SK-N-SH treated with all-trans-retinoic acid at 6 μM for 48 hours (cell line): ENCODE results near the gene DHX57.

ENCODE experiments used
- ATAC-seq: fragments of 200-7000 bp; cut with Tn5 transposase; 3 replicates; pipeline ENCODE4 v1.9.1; 2020; ENCODE audit warnings: mild to moderate bottlenecking, moderate library complexity
- ARNTL ChIP-seq: fragments of 450-650 bp; formaldehyde crosslinking; IDR thresholded peaks from 2 replicates; pipeline ENCODE4 v1.5.0; 2020; ENCODE audit warnings: low read depth, mild to moderate bottlenecking, moderate library complexity, borderline replicate concordance
- BACH2 ChIP-seq: fragments of 250-450 bp; sonication (Bioruptor Pico); IDR thresholded peaks from 2 replicates; pipeline ENCODE4 v1.9.0; 2021; ENCODE audit warnings: mild to moderate bottlenecking, borderline replicate concordance
- ESRRG ChIP-seq: fragments of 250-450 bp; sonication (Bioruptor Pico); IDR thresholded peaks from 2 replicates; pipeline ENCODE4 v1.6.1; 2021; ENCODE audit warnings: mild to moderate bottlenecking
- GLIS3 ChIP-seq: fragments of 250-450 bp; sonication (Bioruptor Pico); IDR thresholded peaks from 2 replicates; pipeline ENCODE4 v1.5.0; 2020; ENCODE audit warnings: mild to moderate bottlenecking, moderate library complexity
- ISL1 ChIP-seq: fragments of 250-450 bp; sonication (Bioruptor Pico); IDR thresholded peaks from 2 replicates; pipeline ENCODE4 v2.1.2; 2022; ENCODE audit warnings: mild to moderate bottlenecking, moderate library complexity
- RARB ChIP-seq: fragments of 250-450 bp; sonication (Bioruptor Pico); IDR thresholded peaks from 2 replicates; pipeline ENCODE4 v1.8.0; 2021; ENCODE audit warnings: mild to moderate bottlenecking, moderate library complexity
- SNAI2 ChIP-seq: fragments of 250-450 bp; sonication (Bioruptor Pico); IDR thresholded peaks from 2 replicates; pipeline ENCODE4 v1.5.0; 2020; ENCODE audit warnings: mild to moderate bottlenecking, moderate library complexity
- TCF4 ChIP-seq: fragments of 250-450 bp; sonication (Bioruptor Pico); IDR thresholded peaks from 2 replicates; pipeline ENCODE4 v1.8.0; 2021; ENCODE audit warnings: mild to moderate bottlenecking, moderate library complexity, borderline replicate concordance
- ZC3H10 ChIP-seq: fragments of 250-450 bp; sonication (Bioruptor Pico); IDR thresholded peaks from 2 replicates; pipeline ENCODE4 v1.5.1; 2021; ENCODE audit warnings: mild to moderate bottlenecking, moderate library complexity
- ZFP3 ChIP-seq: fragments of 250-450 bp; sonication (Bioruptor Pico); IDR thresholded peaks from 2 replicates; pipeline ENCODE4 v1.5.0; 2020; ENCODE audit warnings: mild to moderate bottlenecking, moderate library complexity
- ZFP30 ChIP-seq: fragments of 450-650 bp; formaldehyde crosslinking; IDR thresholded peaks from 2 replicates; pipeline ENCODE4 v1.5.0; 2022; ENCODE audit warnings: mild to moderate bottlenecking, moderate library complexity
- ZNF565 ChIP-seq: fragments of 450-650 bp; formaldehyde crosslinking; conservative IDR thresholded peaks from 2 replicates; pipeline ENCODE4 v1.5.0; 2020; ENCODE audit warnings: low read depth, mild to moderate bottlenecking, moderate library complexity
- ZNF8 ChIP-seq: fragments of 450-650 bp; formaldehyde crosslinking; IDR thresholded peaks from 2 replicates; pipeline ENCODE4 v1.5.0; 2020; ENCODE audit warnings: mild to moderate bottlenecking, moderate library complexity
- TF ChIP-seq, protein P1 (sequence below): fragments of 250-450 bp; sonication (Bioruptor Pico); IDR thresholded peaks from 2 replicates; pipeline ENCODE4 v1.5.1; 2021; ENCODE audit warnings: mild to moderate bottlenecking, moderate library complexity
- TF ChIP-seq, protein P2 (sequence below): fragments of 250-450 bp; sonication (Bioruptor Pico); IDR thresholded peaks from 2 replicates; pipeline ENCODE4 v1.5.0; 2020; ENCODE audit warnings: mild to moderate bottlenecking, moderate library complexity

The DHX57 gene

DNA sequence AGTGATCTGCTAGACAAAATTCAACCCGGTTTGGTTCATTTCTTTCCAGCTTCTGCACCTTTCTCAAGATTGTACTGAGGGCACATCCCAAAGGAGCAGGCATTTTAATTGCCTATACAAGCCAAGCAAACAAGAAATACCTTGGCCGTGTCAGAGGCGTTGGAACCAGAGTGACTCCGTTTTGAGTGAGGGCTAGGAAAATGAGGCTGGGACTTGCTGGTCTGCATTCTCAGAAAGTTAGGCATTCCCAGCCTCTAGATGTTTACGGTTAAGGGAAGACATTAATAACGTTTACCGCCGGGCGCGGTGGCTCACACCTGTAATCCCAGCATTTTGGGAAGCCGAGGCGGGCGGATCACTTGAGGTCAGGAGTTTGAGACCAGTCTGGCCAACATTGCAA is 99.2 kb downstream of the DHX57 start (continued):
- TF ChIP-seq ZFP30 (CRISPR knock-in tag) (no peak), TCF4 (CRISPR knock-in tag) (no peak), ARNTL (CRISPR knock-in tag) (no peak)
- TF ChIP-seq, protein P1, sequence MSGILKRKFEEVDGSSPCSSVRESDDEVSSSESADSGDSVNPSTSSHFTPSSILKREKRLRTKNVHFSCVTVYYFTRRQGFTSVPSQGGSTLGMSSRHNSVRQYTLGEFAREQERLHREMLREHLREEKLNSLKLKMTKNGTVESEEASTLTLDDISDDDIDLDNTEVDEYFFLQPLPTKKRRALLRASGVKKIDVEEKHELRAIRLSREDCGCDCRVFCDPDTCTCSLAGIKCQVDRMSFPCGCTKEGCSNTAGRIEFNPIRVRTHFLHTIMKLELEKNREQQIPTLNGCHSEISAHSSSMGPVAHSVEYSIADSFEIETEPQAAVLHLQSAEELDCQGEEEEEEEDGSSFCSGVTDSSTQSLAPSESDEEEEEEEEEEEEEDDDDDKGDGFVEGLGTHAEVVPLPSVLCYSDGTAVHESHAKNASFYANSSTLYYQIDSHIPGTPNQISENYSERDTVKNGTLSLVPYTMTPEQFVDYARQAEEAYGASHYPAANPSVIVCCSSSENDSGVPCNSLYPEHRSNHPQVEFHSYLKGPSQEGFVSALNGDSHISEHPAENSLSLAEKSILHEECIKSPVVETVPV (CRISPR knock-in tag): no peak

DNA sequence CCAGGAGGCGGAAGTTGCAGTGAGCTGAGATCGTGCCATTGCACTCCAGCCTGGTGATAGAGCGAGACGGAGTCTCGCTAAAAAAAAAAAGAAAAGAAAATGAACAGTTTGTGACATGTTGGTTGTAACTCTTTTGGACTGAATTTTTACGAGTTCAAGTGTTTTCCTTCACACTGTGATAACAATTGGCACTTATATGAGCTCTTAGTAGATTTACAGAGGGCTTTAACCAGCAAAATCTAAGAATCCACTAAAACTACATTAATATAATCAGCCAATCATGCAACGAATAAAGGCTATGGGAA is 99.9 kb downstream of the DHX57 start:
- TF ChIP-seq RARB (CRISPR knock-in tag) (no peak), GLIS3 (CRISPR knock-in tag) (no peak), ZFP30 (CRISPR knock-in tag) (no peak), ZNF8 (CRISPR knock-in tag) (no peak), ZNF565 (CRISPR knock-in tag) (no peak), ESRRG (CRISPR knock-in tag) (no peak), ZC3H10 (CRISPR knock-in tag) (no peak), TCF4 (CRISPR knock-in tag) (no peak)
- TF ChIP-seq, protein P1 (CRISPR knock-in tag): no peak
- no peak for ATAC-seq

DNA sequence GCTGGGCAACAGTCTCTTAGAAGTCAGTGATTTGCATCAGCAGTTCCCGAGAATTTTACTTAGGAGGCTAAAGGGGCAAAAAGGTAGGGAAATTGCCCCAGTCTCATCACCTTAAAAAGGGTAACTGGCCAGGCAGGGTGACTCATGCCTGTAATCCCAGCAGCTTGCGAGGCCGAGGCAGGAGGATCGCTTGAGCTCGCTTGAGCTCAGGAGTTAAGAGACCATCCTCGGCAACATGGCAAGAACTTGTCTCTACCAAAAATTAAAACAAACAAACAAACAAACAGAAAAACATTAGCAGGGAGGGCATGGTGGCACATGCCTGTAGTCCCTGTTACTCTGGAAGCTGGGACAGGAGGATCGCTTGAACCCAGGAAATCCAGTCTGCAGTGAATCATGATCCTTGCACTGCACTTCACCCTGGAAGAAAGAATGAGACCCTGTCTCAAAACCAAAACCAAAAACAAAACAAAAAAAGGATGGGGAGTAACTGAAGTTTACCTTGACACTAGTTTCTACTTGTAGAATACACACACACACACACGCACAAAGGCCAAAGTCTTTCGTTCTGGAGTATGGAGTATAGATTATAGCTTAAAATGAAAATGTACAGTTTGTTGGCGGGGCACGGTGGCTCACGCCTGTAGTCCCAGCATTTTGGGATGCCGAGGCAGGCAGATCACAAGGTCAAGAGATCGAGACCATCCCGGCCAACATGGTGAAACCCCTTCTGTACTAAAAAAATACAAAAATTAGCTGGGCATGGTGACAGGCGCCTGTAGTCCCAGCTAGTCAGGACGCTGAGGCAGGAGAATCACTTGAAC is 100.4 kb downstream of the DHX57 start:
- no peak for TF ChIP-seq ISL1 (CRISPR knock-in tag)
- no peak for TF ChIP-seq ESRRG (CRISPR knock-in tag)
- TF ChIP-seq ARNTL (CRISPR knock-in tag): no peak
- TF ChIP-seq, protein P2, sequence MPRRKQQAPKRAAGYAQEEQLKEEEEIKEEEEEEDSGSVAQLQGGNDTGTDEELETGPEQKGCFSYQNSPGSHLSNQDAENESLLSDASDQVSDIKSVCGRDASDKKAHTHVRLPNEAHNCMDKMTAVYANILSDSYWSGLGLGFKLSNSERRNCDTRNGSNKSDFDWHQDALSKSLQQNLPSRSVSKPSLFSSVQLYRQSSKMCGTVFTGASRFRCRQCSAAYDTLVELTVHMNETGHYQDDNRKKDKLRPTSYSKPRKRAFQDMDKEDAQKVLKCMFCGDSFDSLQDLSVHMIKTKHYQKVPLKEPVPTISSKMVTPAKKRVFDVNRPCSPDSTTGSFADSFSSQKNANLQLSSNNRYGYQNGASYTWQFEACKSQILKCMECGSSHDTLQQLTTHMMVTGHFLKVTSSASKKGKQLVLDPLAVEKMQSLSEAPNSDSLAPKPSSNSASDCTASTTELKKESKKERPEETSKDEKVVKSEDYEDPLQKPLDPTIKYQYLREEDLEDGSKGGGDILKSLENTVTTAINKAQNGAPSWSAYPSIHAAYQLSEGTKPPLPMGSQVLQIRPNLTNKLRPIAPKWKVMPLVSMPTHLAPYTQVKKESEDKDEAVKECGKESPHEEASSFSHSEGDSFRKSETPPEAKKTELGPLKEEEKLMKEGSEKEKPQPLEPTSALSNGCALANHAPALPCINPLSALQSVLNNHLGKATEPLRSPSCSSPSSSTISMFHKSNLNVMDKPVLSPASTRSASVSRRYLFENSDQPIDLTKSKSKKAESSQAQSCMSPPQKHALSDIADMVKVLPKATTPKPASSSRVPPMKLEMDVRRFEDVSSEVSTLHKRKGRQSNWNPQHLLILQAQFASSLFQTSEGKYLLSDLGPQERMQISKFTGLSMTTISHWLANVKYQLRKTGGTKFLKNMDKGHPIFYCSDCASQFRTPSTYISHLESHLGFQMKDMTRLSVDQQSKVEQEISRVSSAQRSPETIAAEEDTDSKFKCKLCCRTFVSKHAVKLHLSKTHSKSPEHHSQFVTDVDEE (CRISPR knock-in tag): no peak
- no peak for ATAC-seq

DNA sequence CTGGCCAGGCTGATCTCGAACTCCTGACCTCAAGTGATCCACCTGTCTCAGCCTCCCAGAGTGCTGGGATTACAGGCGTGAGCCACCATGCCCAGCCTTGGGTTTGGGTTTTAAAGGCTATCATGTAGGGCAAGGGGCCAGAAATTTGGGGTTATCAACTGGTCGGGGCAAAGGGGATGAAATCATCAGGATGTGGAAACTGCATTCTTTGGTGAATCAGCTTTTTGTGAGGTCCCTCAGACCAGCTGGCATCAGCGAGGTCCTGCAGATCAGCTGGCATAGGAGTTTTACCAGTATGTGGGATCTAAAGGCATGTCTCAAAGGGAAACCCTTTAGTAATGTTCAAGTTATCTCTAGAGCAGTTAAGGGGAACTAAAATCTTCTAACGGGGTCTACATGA is 104.1 kb downstream of the DHX57 start:
- TF ChIP-seq SNAI2 (CRISPR knock-in tag) (no peak), ZFP3 (CRISPR knock-in tag) (peak; percentile 92), ZFP30 (CRISPR knock-in tag) (no peak)
- TF ChIP-seq, protein P2 (CRISPR knock-in tag): no peak
- ATAC-seq: peak; percentile 45; the same call in 2 of the 3 replicates

DNA sequence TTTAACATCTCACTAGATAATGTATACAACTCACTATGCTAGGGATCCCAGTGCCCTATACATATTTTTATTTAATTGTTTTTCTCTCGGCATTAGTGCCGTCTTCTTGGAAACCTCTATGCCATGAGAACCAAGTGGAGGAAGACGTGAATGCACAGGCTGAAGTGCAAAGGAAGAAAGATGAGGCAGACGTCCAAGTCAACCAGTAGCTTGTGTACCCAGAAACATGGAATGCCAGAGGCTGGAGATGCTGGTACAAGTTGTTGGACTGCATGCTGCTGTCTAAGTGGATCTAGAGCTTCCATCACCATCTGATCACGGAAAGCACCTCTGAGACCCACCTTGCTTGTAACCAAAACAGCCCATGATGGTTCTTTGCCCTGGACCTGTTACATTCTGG is 110.2 kb downstream of the DHX57 start:
- ATAC-seq: peak; percentile 48

More for the DNA sequence above, 110.2 kb downstream of the DHX57 start:
- TF ChIP-seq BACH2 (CRISPR knock-in tag): no peak
- TF ChIP-seq ARNTL (CRISPR knock-in tag): no peak
- no peak for TF ChIP-seq ZNF8 (CRISPR knock-in tag)
- TF ChIP-seq ZFP30 (CRISPR knock-in tag): no peak
- no peak for TF ChIP-seq SNAI2 (CRISPR knock-in tag)
